ENCODE data around the gene NKX2-1. TPM values are rescaled to one million over a fixed set of nuclear protein-coding genes. Genes with fewer than 3 reads are reported as not detected.

NKX2-1 gene
- total RNA-seq, 1 experiment from 2014 or later: not detected

DNA sequence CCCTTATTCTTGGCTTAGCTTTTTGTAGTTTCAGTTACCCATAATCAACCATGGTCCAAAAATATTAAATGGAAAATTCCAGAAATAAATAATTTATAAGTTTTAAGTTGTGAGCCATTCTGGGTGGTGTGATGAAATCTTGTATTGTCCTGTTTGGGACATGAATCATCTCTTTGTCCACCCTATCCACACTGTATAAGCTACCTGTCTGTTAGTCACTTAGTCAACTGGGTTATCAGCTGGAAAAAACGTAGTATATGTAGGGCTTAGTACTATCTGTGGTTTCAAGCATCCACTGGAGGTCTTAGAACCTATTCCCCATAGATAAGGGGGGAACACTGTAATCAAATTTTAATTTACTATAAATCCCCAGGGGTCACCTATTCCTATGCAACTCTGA lies 52.7 kb downstream of the NKX2-1 start:
- no peaks in the 10 kb centered on the region for H3K4me1 Mint-ChIP-seq
- TF ChIP-seq, protein P1, sequence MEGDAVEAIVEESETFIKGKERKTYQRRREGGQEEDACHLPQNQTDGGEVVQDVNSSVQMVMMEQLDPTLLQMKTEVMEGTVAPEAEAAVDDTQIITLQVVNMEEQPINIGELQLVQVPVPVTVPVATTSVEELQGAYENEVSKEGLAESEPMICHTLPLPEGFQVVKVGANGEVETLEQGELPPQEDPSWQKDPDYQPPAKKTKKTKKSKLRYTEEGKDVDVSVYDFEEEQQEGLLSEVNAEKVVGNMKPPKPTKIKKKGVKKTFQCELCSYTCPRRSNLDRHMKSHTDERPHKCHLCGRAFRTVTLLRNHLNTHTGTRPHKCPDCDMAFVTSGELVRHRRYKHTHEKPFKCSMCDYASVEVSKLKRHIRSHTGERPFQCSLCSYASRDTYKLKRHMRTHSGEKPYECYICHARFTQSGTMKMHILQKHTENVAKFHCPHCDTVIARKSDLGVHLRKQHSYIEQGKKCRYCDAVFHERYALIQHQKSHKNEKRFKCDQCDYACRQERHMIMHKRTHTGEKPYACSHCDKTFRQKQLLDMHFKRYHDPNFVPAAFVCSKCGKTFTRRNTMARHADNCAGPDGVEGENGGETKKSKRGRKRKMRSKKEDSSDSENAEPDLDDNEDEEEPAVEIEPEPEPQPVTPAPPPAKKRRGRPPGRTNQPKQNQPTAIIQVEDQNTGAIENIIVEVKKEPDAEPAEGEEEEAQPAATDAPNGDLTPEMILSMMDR (conservative IDR thresholded peaks at IDR 0.05): no peak
- H3K9me3 Mint-ChIP-seq: no peaks in the 10 kb centered on the region

More for the DNA sequence above, 52.7 kb downstream of the NKX2-1 start:
- H2BK120ac ChIP-seq (ENCODE audit: low read depth, low read length, poor library complexity, severe bottlenecking): no peak overlapping the region
- no peak overlapping the region for H3T11ph ChIP-seq (ENCODE audit: low read length)
- DNase-seq: no peak
- H3K9me3 ChIP-seq (ENCODE audit: control insufficient read depth, low read depth, low read length): no peaks in the 10 kb centered on the region
- Mint-ChIP-seq H3K4me3 (no peak overlapping the region), H3K27ac (no peak overlapping the region), H3K36me3 (ENCODE audit: insufficient read depth in 1 of 3, low read depth in 3 of 3) (no peaks in the 10 kb centered on the region; a peak in 1 of 7 replicates), H3K27me3 (ENCODE audit: low read depth) (peaks cover 48% of the 10 kb centered on the region)
- no peak overlapping the region for H2BK15ac ChIP-seq (ENCODE audit: low read depth, low read length)
- no peak overlapping the region for H4K5ac ChIP-seq (ENCODE audit: insufficient read length, low read depth, low read length)
- H3K56ac ChIP-seq (ENCODE audit: insufficient read length, low read depth, low read length): no peak overlapping the region
- H2BK12ac ChIP-seq (ENCODE audit: insufficient read length, low read depth, low read length): no peak overlapping the region
- H2AFZ ChIP-seq (ENCODE audit: low read length): no peak overlapping the region
- H4K91ac ChIP-seq (ENCODE audit: insufficient read length, low read depth, low read length): no peak overlapping the region
- no peak overlapping the region for H2BK5ac ChIP-seq (ENCODE audit: insufficient read length, low read length)
- no peak overlapping the region for H3K9ac ChIP-seq (ENCODE audit: extremely low read depth, insufficient read length, low read length)
- WGBS (ENCODE audit: extremely low coverage, insufficient read length, low lambda C conversion rate): no CpG with 5 or more reads among the region's 1 CpG
- no peak overlapping the region for H3K23ac ChIP-seq (ENCODE audit: insufficient read length, low read depth, low read length)
- no peak overlapping the region for H3K18ac ChIP-seq (ENCODE audit: insufficient read length, low read depth, low read length)
- H3K27ac ChIP-seq (ENCODE audit: insufficient read length, low read depth, low read length): no peak overlapping the region
- no peaks in the 10 kb centered on the region for H4K20me1 ChIP-seq (ENCODE audit: control insufficient read depth, insufficient read depth, insufficient read length)
- H2AK5ac ChIP-seq (ENCODE audit: insufficient read length, low read length): no peak overlapping the region
- H3K79me2 ChIP-seq (ENCODE audit: insufficient read depth, low read length): no peaks in the 10 kb centered on the region
- no peak overlapping the region for H4K8ac ChIP-seq (replicated peaks; ENCODE audit: insufficient read length, low read depth, low read length)
- H3K14ac ChIP-seq (ENCODE audit: insufficient read depth, low read length): no peak overlapping the region
- H3K23me2 ChIP-seq (ENCODE audit: insufficient read length, low read depth, low read length, poor library complexity, severe bottlenecking): no peaks in the 10 kb centered on the region
- no peaks in the 10 kb centered on the region for H3K79me1 ChIP-seq (ENCODE audit: insufficient read depth, low read depth, low read length, poor library complexity, severe bottlenecking)
- H3K4me2 ChIP-seq (ENCODE audit: insufficient read depth, insufficient read length, low read length): no peak overlapping the region
- no peak overlapping the region for H2BK20ac ChIP-seq (ENCODE audit: low read depth, low read length, poor library complexity, severe bottlenecking)
- no peaks in the 10 kb centered on the region for H3K4me1 ChIP-seq (ENCODE audit: insufficient read depth, low read length)
- no peak overlapping the region for H3K4ac ChIP-seq (ENCODE audit: low read depth, low read length)
- no peaks in the 10 kb centered on the region for H3K27me3 ChIP-seq (ENCODE audit: insufficient read depth, low read length)

Other genes starting within 250 kb of the NKX2-1 start
- gene MBIP, start 199.6 kb downstream of the NKX2-1 start, total RNA-seq (2021): 29.6 and 31.4 TPM in 2 replicates
- gene NKX2-8, start 62.4 kb upstream of the NKX2-1 start, total RNA-seq (2021): not detected in 2 replicates
- not detected in 2 replicates for gene PAX9, start 141.6 kb upstream of the NKX2-1 start, total RNA-seq (2021)